HEK293 (cell line): ENCODE results near the gene CDC42SE2.

Source experiments
- CTCF ChIA-PET: fragments of 350-600 bp; formaldehyde crosslinking; extraction: SDS; loops from one replicate; lab custom pipeline; 2021; ENCODE audit warnings: antibody characterized with exemption; lab: Yijun Ruan, JAX
- POLR2A ChIA-PET: fragments of 300-600 bp; formaldehyde crosslinking; extraction: SDS; loops from one replicate; lab custom pipeline; 2020; ENCODE audit warnings: antibody characterized with exemption, inconsistent platforms; lab: Yijun Ruan, JAX
- H3K27ac ChIP-seq: fragments of 200-500 bp; sonication (Bioruptor generic); 2 replicates; pipeline ENCODE4 v1.5.1; 2014; ENCODE audit warnings: low read depth, low read length, control low read depth, inconsistent platforms; ENCODE audit errors: extremely low read depth
- H3K36me3 ChIP-seq, 2 experiments: fragments of 200-500 bp in 1 of 2; sonication (Bioruptor generic) in 1 of 2; 1 replicate in 1 of 2; 2 replicates in 1 of 2; pipeline ENCODE4 v1.5.1; 2014 to 2017; ENCODE audit warnings: inconsistent platforms in 2 of 2, low read length in 2 of 2; ENCODE audit not compliant: control insufficient read depth in 2 of 2, insufficient read depth in 1 of 2
- H3K4me1 ChIP-seq: fragments of 200-500 bp; sonication (Bioruptor generic); 2 replicates; pipeline ENCODE4 v1.5.1; 2014; ENCODE audit warnings: mild to moderate bottlenecking, low read length, inconsistent platforms; ENCODE audit not compliant: control insufficient read depth, insufficient read depth
- H3K4me3 ChIP-seq: 2 replicates; pipeline ENCODE4 v1.5.1; 2011; ENCODE audit warnings: low read depth, mild to moderate bottlenecking, control low read depth, low read length, moderate library complexity
- H3K9me3 ChIP-seq: fragments of 200-500 bp; sonication (Bioruptor generic); 2 replicates; pipeline ENCODE4 v1.5.1; 2014; ENCODE audit warnings: low read depth, low read length, inconsistent platforms; ENCODE audit not compliant: control insufficient read depth, insufficient read depth
- BCL6B ChIP-seq: fragments of 450-650 bp; formaldehyde crosslinking; IDR thresholded peaks from 2 replicates; pipeline ENCODE4 v1.5.1; 2017; ENCODE audit warnings: missing biosample characterization, missing genetic modification characterization
- EGR2 ChIP-seq: fragments of 450-650 bp; formaldehyde crosslinking; IDR thresholded peaks from 2 replicates; pipeline ENCODE4 v1.5.1; 2016; ENCODE audit warnings: low read depth, missing biosample characterization, missing genetic modification characterization
- FEZF1 ChIP-seq: fragments of 450-650 bp; formaldehyde crosslinking; IDR thresholded peaks from 2 replicates; pipeline ENCODE4 v1.5.1; 2016; ENCODE audit warnings: missing biosample characterization, missing genetic modification characterization
- KLF16 ChIP-seq: fragments of 450-650 bp; formaldehyde crosslinking; IDR thresholded peaks from 2 replicates; pipeline ENCODE4 v1.5.1; 2017; ENCODE audit warnings: missing biosample characterization, missing genetic modification characterization
- KLF7 ChIP-seq: fragments of 450-650 bp; formaldehyde crosslinking; IDR thresholded peaks from 2 replicates; pipeline ENCODE4 v1.5.1; 2016; ENCODE audit warnings: missing biosample characterization, missing genetic modification characterization, borderline replicate concordance
- MEIS1 ChIP-seq: sonication (generic); formaldehyde crosslinking; IDR thresholded peaks from 2 replicates; pipeline ENCODE4 v1.8.1; 2022; ENCODE audit warnings: missing genetic modification reagents, mild to moderate bottlenecking, borderline replicate concordance
- SALL2 ChIP-seq: fragments of 450-650 bp; formaldehyde crosslinking; IDR thresholded peaks from 2 replicates; pipeline ENCODE4 v1.5.0; 2017; ENCODE audit warnings: missing biosample characterization, mild to moderate bottlenecking, missing genetic modification characterization, borderline replicate concordance
- WT1 ChIP-seq: fragments of 450-650 bp; formaldehyde crosslinking; IDR thresholded peaks from 2 replicates; pipeline ENCODE4 v1.5.1; 2016; ENCODE audit warnings: missing biosample characterization, missing genetic modification characterization
- ZBTB26 ChIP-seq: fragments of 450-650 bp; formaldehyde crosslinking; optimal IDR thresholded peaks from 2 replicates; pipeline ENCODE3; 2016; ENCODE audit warnings: missing biosample characterization, mild to moderate bottlenecking, missing genetic modification characterization
- ZBTB49 ChIP-seq: fragments of 450-650 bp; formaldehyde crosslinking; IDR thresholded peaks from 2 replicates; pipeline ENCODE4 v1.5.1; 2016; ENCODE audit warnings: missing biosample characterization, missing genetic modification characterization, low read depth
- ZBTB7A ChIP-seq: fragments of 450-650 bp; formaldehyde crosslinking; IDR thresholded peaks from 2 replicates; pipeline ENCODE4 v1.5.1; 2016; ENCODE audit warnings: low read depth, missing biosample characterization, missing genetic modification characterization
- ZNF24 ChIP-seq: fragments of 450-650 bp; formaldehyde crosslinking; IDR thresholded peaks from 2 replicates; pipeline ENCODE4 v1.5.1; 2016; ENCODE audit warnings: missing biosample characterization, missing genetic modification characterization
- ZNF274 ChIP-seq, 2 experiments: fragments of 200-500 bp in 1 of 2; fragments of 450-650 bp in 1 of 2; sonication (Bioruptor generic) in 1 of 2; formaldehyde crosslinking in 1 of 2; IDR thresholded peaks; 2 replicates each; pipeline versions ENCODE4 v1.5.1 to v1.6.1; 2014 to 2016; ENCODE audit warnings: borderline replicate concordance in 1 of 2, inconsistent platforms in 1 of 2, low read length in 1 of 2, missing biosample characterization in 1 of 2, missing genetic modification characterization in 1 of 2
- ZNF335 ChIP-seq: fragments of 450-650 bp; formaldehyde crosslinking; conservative IDR thresholded peaks from 2 replicates; pipeline ENCODE4 v1.5.1; 2016; ENCODE audit warnings: missing biosample characterization, missing genetic modification characterization
- ZNF37A ChIP-seq: fragments of 450-650 bp; IDR thresholded peaks from 2 replicates; pipeline ENCODE4 v1.5.1; 2018; ENCODE audit warnings: missing biosample characterization, missing genetic modification characterization
- ZNF391 ChIP-seq: fragments of 450-650 bp; formaldehyde crosslinking; IDR thresholded peaks from 2 replicates; pipeline ENCODE4 v1.5.1; 2016; ENCODE audit warnings: low read depth, missing biosample characterization, missing genetic modification characterization, borderline replicate concordance
- ZNF394 ChIP-seq: fragments of 450-650 bp; formaldehyde crosslinking; IDR thresholded peaks from 2 replicates; pipeline ENCODE4 v1.5.1; 2016; ENCODE audit warnings: missing biosample characterization, missing genetic modification characterization, mild to moderate bottlenecking, moderate library complexity, borderline replicate concordance
- ZNF416 ChIP-seq: fragments of 450-650 bp; formaldehyde crosslinking; IDR thresholded peaks from 2 replicates; pipeline ENCODE4 v1.5.1; 2016; ENCODE audit warnings: missing biosample characterization, missing genetic modification characterization
- ZNF510 ChIP-seq: fragments of 450-650 bp; formaldehyde crosslinking; IDR thresholded peaks from 2 replicates; pipeline ENCODE4 v1.5.1; 2018; ENCODE audit warnings: mild to moderate bottlenecking, missing genetic modification characterization, missing biosample characterization; ENCODE audit not compliant: insufficient replicate concordance
- ZNF514 ChIP-seq: fragments of 450-650 bp; formaldehyde crosslinking; IDR thresholded peaks from 2 replicates; pipeline ENCODE4 v1.5.1; 2016; ENCODE audit warnings: missing biosample characterization, missing genetic modification characterization
- ZNF549 ChIP-seq: fragments of 450-650 bp; IDR thresholded peaks from 2 replicates; pipeline ENCODE4 v1.5.1; 2018; ENCODE audit warnings: missing biosample characterization, missing genetic modification characterization, mild to moderate bottlenecking, inconsistent platforms, moderate library complexity
- ZNF555 ChIP-seq: fragments of 450-650 bp; formaldehyde crosslinking; conservative IDR thresholded peaks from 2 replicates; pipeline ENCODE4 v1.5.1; 2017; ENCODE audit warnings: missing biosample characterization, mild to moderate bottlenecking, missing genetic modification characterization, inconsistent platforms
- ZNF629 ChIP-seq: fragments of 450-650 bp; formaldehyde crosslinking; IDR thresholded peaks from 2 replicates; pipeline ENCODE4 v1.5.1; 2017; ENCODE audit warnings: missing biosample characterization, missing genetic modification characterization
- ZXDB ChIP-seq: fragments of 450-650 bp; formaldehyde crosslinking; IDR thresholded peaks from 2 replicates; pipeline ENCODE4 v1.5.1; 2016; ENCODE audit warnings: missing biosample characterization, missing genetic modification characterization
- TF ChIP-seq, protein P1 (sequence below): fragments of 450-650 bp; formaldehyde crosslinking; IDR thresholded peaks from 2 replicates; pipeline ENCODE4 v1.5.1; 2016; ENCODE audit warnings: missing biosample characterization, missing genetic modification characterization
- TF ChIP-seq, protein P2 (sequence below): fragments of 450-650 bp; IDR thresholded peaks from 2 replicates; pipeline ENCODE4 v1.5.1; 2018; ENCODE audit warnings: missing biosample characterization, mild to moderate bottlenecking, missing genetic modification characterization
- TF ChIP-seq, protein P3 (sequence below): fragments of 450-650 bp; formaldehyde crosslinking; IDR thresholded peaks from 2 replicates; pipeline ENCODE4 v1.5.1; 2016; ENCODE audit warnings: missing biosample characterization, missing genetic modification characterization, borderline replicate concordance

CDC42SE2 gene

DNA sequence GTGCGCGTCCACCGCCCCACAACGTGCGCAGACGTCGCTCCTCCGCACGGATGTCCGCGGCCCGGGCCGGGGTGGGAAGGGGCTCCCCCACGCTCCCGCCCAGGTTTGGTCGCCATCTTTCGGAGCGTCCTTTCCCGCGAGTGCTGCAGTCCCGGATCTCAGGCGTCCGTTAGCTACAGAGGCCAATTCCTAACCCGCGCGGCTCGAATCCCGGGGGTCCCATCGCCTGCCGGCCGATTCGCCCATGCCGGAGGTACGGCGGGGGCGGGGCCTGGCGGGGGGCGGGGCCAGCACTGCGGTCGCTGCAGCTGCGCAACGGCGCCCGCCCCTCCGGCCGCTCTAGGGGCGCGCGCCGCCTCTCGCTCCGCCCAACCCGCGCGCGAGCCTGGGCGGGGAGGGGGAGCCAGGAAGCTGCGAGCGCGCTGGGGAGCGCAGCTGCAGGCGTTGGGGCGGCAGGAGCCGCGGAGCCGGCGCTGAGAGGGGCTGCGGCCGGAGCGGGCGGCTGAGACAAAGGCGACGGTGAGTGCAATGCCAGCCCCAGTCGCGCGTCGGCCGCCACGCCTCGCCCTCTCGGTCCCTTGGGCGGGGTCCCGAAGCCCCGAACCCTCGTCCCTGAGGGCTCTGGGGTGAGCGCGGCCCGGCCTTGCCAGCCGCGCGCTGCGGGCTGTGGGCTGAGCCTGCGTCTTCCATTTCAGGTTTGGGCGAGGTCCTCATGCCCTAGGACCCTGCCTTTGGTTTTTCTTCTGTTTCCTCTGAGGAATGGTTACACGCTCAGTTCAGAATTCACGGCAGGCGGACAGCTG is at the start of gene CDC42SE2:
Gene CDC42SE2 (plus strand): TSS at position 406 of the 803 bp plus-strand sequence. CDS start 95,441 bp downstream, outside the sequence.
- Histone ChIP-seq H3K9me3 (no peaks in the 10 kb centered on the region), H3K36me3 (no peaks in the 10 kb centered on the region; a peak in 1 of 3 replicates), H3K4me1 (no peaks in the 10 kb centered on the region; the same call in 1 of the 2 replicates)
- no peak for TF ChIP-seq ZNF514
- no peak for TF ChIP-seq ZNF391
- TF ChIP-seq ZNF394 (tag by site-specific recombination): no peak
- no peak for TF ChIP-seq KLF7 (tag by site-specific recombination)
- TF ChIP-seq, protein P1, sequence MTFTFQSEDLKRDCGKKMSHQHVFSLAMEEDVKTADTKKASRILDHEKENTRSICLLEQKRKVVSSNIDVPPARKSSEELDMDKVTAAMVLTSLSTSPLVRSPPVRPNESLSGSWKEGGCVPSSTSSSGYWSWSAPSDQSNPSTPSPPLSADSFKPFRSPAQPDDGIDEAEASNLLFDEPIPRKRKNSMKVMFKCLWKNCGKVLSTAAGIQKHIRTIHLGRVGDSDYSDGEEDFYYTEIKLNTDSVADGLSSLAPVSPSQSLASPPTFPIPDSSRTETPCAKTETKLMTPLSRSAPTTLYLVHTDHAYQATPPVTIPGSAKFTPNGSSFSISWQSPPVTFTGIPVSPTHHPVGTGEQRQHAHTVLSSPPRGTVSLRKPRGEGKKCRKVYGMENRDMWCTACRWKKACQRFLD (tag by site-specific recombination): no peak
- TF ChIP-seq ZNF549: 0 out of 2 replicates have a peak, but pooled peaks have one; percentile 29
- TF ChIP-seq ZXDB (tag by site-specific recombination): no peak
- no peak for TF ChIP-seq ZNF629 (tag by site-specific recombination)
- TF ChIP-seq ZNF510: no peak
- TF ChIP-seq KLF16 (tag by site-specific recombination): peak; percentile 44; the same call in 1 of the 2 replicates
- TF ChIP-seq EGR2 (tag by site-specific recombination): peak; percentile 56
- TF ChIP-seq, protein P2, sequence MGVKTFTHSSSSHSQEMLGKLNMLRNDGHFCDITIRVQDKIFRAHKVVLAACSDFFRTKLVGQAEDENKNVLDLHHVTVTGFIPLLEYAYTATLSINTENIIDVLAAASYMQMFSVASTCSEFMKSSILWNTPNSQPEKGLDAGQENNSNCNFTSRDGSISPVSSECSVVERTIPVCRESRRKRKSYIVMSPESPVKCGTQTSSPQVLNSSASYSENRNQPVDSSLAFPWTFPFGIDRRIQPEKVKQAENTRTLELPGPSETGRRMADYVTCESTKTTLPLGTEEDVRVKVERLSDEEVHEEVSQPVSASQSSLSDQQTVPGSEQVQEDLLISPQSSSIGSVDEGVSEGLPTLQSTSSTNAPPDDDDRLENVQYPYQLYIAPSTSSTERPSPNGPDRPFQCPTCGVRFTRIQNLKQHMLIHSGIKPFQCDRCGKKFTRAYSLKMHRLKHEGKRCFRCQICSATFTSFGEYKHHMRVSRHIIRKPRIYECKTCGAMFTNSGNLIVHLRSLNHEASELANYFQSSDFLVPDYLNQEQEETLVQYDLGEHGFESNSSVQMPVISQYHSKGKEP (tag by site-specific recombination): peak; percentile 66
- peak; percentile 92 for TF ChIP-seq ZBTB26 (tag by site-specific recombination)
- no peak for TF ChIP-seq SALL2 (tag by site-specific recombination)
- no peak for TF ChIP-seq ZNF416 (tag by site-specific recombination)
- no peak for TF ChIP-seq ZBTB7A (tag by site-specific recombination)
- no peak for TF ChIP-seq BCL6B (tag by site-specific recombination)
- TF ChIP-seq, protein P3, sequence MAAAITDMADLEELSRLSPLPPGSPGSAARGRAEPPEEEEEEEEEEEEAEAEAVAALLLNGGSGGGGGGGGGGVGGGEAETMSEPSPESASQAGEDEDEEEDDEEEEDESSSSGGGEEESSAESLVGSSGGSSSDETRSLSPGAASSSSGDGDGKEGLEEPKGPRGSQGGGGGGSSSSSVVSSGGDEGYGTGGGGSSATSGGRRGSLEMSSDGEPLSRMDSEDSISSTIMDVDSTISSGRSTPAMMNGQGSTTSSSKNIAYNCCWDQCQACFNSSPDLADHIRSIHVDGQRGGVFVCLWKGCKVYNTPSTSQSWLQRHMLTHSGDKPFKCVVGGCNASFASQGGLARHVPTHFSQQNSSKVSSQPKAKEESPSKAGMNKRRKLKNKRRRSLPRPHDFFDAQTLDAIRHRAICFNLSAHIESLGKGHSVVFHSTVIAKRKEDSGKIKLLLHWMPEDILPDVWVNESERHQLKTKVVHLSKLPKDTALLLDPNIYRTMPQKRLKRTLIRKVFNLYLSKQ (tag by site-specific recombination): no peak
- no peak for TF ChIP-seq ZNF37A (tag by site-specific recombination)
- TF ChIP-seq ZBTB49 (tag by site-specific recombination): no peak
- no peak for TF ChIP-seq MEIS1 (CRISPR knock-in tag)
- TF ChIP-seq WT1 (tag by site-specific recombination): no peak
- TF ChIP-seq FEZF1 (tag by site-specific recombination): no peak
- no peak for TF ChIP-seq ZNF555 (tag by site-specific recombination)
- TF ChIP-seq ZNF274 (IDR thresholded peaks at IDR 0.05; ENCODE audit: low read length): no peak
- no peak for TF ChIP-seq ZNF274 (tag by site-specific recombination; IDR thresholded peaks at IDR 0.05; ENCODE audit: borderline replicate concordance)
- peak; percentile 91 for TF ChIP-seq ZNF335
- TF ChIP-seq ZNF24 (tag by site-specific recombination): no peak

More for the DNA sequence above, at the start of gene CDC42SE2:
- Histone ChIP-seq H3K4me3 (peak within 1 kb of the TSS; percentile 98), H3K27ac (peak within 1 kb of the TSS; percentile 90)
- POLR2A ChIA-PET: interaction anchor here (0.8 to 3.2 kb wide), 6 partner anchors 16 to 124 kb away, joined by 3 to 22 read pairs (median 3); partner anchors contain the start of gene HINT1
- CTCF ChIA-PET: interaction anchor here (0.7 to 2.9 kb wide), 3 partner anchors 12 to 118 kb away, joined by 3 to 18 read pairs (median 3); no protein-coding TSS in a partner anchor
